HG03135 (cell line): ENCODE data around the gene BTBD3.

Experiments
- ATAC-seq: cut with Tn5 transposase; IDR thresholded peaks from one replicate; pipeline ENCODE4 v1.9.1; 2021; ENCODE audit warnings: mild to moderate bottlenecking, moderate library complexity; ENCODE audit not compliant: unreplicated experiment

Gene BTBD3

DNA sequence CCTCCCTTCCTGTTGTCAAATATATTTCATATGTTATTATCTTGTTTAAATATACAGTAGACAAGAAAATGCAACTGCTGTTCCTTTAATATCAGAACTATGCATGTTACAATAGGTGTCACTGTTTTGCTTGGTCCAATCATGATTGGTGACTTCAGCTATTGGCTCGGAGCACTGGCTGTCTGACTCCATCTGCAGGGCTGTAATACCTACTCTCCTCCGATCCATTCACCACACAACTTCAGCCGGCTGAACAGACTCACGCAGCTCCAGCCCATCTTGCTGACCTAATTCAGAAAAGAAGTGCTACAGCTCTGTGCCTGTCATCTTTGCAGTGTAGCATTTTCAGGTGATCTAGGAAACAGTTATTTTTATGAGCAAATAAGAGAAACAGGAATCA lies at the start of gene BTBD3:
Gene BTBD3, plus strand, starts transcription at position 231 of the 400 bp plus-strand sequence. CDS start 383 bp downstream, outside the sequence.
- peak; percentile 95 for ATAC-seq

DNA sequence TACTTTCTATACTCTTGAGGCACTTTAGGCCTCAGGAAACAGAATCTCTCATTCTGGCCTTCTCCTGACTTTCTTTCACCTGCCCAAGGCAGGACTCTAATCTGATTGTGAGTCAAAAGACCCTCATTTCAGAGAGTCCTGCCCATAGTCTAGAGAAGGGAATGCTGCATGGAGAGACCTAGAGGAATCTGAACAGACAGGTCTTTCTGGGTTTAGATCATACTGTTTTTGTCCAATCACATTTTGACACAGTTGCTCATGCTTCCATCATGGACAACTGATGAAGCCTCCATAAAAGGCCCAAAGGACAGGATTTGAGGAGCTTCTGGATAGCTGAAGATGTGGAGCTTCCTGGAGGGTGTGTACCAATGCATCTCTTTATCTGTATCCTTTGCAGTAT lies 48.1 kb upstream of the BTBD3 start:
- ATAC-seq: no peak

DNA sequence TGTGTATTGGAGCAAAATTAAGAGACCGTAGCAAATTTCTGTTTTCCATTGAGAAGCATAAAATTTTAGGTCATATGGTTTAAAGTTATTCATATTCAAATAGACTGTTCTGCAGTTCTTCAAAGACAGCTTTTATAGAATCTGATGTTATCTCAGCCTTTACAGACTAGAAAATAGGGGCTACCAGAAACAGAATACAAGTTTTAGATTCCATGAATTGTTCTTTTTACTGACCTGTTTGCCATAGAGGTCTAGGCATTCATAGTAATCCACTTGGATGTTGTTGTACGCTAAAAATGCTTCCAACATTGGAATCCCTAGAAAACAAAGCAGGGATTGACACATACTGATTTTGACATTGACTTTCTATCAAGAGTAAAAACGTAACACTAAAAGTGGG lies 47.3 kb upstream of the BTBD3 start:
- no peak for ATAC-seq

DNA sequence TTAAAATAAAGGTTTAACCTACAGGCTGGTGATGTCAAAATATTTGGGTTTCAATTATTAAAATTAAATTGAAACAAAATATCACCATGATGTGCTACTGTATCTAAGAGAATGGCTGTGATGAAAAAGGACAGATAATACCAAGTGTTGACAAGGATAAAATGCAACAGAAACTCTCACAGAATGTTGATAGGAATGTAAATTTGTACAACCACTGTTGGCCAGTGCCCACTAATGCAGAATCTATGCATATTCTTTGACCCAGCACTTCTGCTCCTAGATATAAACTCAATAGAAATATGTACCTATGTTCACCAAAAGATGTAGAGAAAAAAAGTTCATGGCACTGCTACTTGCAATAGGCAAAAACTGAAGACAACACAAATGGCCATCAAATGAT lies 41.1 kb upstream of the BTBD3 start:
- ATAC-seq: no peak

DNA sequence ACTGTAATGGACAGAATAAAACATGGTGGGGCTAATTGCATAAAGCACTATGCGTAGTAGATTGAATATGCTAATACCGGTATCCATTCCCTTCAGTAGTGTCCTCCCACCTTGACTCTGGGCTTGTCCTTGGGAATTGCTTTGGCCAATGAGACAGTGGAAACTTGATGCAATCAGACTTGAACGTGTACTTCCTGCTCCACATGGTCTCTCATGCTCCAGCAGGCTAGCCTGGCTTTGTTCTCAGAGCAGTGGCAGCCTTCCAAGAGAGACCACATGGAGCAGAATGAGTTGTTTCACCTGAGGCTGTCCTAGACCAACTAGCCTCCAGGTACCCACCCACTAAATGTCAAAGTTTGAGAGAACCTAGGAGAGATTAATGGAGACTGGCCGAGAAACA lies 37.0 kb upstream of the BTBD3 start:
- ATAC-seq: no peak

DNA sequence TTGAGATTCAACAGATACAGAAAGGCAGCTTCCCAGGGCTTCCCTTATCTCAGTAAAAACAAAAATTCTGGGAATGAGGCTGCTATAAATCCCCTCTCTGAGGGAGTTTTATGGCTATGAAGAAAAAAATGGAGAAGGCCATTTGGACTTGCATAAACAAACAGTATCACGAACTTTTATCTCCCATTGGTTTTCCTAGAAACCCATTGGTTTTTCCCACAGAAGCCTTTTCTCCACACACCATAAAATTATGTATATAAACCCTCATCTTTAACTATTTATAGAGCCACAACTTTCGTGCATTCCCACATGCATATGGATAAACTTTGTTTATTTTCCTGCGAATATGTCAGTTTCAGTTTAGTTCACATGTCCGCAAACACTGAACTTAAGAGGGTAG lies 36.2 kb upstream of the BTBD3 start:
- no peak for ATAC-seq

DNA sequence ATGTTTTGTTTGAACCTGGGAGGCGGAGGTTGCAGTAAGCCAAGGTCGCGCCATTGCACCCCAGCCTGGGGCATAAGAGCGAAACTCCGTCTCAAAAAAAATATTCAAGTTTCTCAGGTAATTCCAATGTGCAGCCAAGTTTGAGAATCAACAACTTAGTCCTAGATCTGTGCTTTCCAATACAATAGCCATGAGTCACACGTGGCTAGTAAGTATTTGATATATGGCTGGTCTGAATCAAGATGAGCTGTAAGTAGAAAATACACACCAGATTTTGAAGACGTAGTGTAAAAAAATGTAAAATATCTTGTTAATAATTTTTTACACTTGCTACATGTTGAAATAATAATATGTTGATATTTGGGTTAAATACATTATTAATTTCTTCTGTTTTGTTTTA lies 35.0 kb upstream of the BTBD3 start:
- no peak for ATAC-seq

DNA sequence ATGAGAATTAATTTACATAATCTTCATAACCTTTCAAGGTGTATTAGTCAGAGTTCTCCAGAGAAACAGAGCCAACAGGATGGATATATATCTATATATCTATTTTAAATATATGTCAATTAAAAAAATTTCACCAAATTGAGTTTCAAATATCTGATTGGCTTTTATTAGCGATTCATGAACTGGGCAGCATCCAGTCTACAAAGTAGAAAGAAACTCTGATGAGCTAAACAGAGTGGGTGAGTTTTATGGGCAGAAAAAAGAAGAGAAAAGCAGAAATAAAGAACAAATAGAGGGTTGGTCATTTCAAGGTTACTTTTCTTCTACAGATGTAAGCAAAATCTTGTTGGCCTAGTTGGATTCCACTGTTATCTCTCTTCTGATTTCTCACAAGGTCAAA lies 29.0 kb upstream of the BTBD3 start:
- ATAC-seq: no peak

DNA sequence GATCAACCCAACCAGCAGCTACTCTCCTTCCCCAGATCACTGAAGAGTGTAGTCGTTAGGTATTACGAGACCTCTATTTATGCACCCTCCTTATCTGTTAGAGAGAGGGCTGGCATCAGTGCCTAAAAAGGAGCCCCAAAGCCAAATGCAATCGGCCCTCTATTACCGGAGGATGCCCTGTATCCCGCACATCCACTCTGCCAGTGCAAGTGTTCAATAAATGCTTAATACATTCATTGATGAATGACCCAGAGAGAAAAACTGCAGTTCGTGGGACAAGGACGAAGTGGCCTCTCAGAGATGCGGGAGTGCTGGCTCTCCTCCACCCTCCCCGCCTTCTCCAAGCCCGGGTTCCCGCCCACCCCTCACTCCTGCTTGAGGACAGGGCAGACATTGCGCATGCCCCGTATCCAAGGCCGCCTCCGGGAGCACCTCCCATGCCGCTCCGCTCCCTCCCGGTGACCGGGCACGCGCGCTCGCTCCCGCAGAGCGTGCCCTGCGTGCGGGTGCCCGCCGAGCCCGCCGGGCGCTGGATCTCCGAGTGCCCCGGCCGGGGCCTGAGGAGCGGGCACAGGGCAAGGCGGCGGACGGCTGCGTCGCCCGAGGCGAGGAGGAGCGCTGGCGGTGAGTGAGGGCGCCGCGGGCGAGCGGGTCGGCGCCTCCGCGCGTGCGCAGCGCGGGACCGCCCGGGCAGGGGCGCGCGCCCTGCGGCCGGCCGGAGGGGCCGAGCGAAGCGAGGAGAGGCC lies 27.2 kb upstream of the BTBD3 start:
- peak; percentile 58 for ATAC-seq

DNA sequence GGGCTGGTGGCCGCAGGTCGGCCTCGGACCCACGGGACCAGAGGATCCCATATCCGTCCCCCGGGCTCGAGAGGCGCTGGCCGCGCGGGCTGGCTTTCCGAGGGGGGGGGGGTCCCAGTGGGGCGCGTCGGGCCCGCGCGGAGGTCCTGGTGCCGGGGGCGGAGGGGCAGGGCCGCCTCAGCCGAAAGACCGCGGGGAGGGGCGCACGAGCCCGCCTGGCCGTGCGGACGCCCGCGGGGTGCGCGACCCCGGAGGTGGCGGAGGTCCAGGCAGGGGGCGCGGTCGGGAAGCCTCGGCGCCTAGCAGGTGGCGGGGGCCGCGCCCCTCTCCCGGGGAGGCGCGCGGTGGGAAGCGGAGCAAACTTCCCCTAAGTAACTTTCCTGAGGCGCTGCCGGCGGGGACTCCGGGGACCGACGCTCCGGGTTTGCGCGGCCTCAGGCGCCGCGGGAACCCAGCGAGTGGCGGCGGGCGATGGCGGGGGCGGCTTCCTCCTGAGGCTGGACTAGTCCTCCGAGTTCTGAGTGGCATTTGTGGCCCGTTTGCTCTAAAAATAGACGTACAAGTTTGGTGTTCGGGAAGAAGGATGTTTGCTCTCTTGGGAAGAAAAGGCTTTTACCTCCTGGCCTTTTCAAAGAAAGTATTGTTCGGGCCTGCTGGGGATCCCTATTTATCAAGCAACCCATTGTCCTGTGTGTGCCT lies 26.5 kb upstream of the BTBD3 start:
- peak; percentile 31 for ATAC-seq

DNA sequence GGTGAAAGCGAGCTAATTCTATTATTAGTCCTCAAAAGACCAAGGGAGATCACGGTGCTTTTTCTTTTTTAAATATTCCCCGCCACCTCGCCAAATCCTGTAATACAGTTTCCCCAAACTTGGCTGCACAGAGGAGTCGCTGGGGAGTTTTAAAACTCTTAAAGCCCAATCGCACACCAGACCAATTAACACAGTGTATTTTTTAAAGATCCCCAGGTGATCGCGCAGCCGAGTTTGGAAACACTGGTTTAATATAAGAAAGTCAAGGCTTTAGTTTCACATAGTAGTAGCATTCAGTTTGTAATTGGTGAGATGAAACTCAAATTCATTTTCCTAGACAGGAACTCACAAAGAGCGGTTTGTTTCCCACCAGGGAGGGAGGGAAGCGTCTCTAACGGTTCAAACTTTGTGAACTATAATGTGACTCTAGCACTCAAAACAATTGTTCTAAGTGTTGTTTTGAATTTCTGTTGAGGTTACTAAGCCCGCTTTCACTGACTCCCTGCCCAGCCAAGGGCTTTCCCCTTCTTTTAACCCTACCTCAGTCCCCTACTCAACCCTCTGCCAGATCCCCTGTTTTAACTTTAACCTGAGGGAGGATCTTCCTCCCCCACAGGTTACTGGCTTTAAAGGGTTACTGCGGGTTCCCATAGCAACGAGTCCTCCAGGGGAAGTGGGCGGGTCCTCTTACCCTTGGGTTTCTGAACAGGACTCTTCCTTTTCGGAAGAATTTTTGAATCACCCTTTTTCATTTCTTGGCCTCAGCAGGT lies 25.7 kb upstream of the BTBD3 start:
- ATAC-seq: peak; percentile 69

DNA sequence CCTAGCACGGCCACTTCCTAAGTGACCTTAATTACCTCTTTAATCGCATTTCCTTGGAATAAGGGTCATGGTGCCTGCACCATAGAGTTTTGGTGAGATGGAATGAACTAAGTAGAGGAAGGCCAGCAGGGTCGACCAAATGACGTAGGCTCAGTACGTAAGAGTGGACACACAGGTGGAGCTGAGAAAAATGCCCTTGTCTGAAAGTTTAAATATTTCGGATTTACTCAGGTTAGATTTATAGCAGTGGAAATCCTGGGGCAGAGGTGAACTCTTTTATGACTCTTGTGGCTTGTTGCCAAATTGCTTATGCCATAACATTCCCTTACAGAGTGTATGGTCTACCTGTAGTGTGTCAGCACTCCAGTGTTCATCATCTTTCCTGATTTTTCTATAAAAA lies 23.6 kb upstream of the BTBD3 start:
- no peak for ATAC-seq

DNA sequence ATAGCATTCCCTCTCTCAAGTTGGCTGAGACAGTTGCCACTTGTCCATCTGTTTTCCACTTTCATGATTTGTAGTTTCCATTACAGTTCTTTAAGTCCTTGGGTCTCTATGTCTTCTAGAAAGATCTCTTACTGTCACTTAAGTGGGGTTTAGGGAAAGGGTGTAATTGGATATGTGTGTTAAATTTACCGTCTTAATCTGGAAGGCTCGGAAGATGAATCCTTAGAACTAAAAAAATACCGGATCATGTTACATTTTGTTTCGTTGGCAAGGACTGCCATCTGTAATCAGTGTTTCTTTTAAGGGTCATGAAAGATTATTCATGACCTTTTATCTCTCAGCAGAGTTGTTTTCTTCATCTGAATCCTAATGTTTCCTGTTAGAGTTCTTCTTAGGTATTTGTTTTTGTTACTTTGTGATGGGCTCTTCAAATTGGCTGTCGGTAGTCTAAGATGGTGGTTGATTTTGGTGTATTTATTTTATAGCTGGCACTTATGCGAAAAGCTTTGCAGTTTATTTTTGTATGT lies 21.8 kb upstream of the BTBD3 start:
- ATAC-seq: no peak

DNA sequence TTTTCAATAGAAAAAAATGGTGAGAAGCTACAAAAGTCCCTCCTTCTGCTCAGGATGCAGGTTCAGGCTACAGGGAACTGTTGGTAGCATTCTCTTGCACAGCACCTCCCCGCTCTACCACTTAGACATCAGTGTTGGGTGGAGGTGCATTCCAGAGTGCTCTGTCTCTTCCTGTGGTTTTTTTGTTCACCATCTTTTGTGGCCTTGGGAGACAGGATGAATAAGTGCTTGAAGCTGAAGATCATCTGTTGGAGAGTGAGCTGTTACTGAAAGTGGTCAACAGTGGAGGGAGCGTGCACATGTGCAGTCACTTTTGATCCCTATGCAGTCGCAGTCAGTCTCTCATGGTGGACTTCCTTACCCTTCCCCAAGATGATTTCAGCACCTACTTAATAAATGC lies 16.6 kb upstream of the BTBD3 start:
- no peak for ATAC-seq

DNA sequence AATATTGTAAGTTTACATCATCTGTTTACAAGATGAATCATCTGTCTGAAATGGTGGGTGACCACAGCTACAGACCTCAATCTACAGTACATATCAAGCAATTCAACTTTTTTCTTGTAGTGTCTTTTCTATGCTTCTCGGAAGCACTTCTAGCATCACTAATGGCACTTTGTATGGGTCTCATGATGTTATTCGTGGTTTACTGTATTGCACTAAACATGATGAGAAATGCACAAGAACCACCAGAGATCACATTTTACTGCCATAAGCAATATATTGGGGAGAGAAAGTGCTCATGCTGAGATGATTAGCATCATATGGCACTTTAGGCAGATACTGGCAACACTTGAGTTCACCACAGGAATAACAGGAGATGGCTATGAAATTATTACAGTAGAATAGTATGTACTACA lies 15.4 kb upstream of the BTBD3 start:
- no peak for ATAC-seq

DNA sequence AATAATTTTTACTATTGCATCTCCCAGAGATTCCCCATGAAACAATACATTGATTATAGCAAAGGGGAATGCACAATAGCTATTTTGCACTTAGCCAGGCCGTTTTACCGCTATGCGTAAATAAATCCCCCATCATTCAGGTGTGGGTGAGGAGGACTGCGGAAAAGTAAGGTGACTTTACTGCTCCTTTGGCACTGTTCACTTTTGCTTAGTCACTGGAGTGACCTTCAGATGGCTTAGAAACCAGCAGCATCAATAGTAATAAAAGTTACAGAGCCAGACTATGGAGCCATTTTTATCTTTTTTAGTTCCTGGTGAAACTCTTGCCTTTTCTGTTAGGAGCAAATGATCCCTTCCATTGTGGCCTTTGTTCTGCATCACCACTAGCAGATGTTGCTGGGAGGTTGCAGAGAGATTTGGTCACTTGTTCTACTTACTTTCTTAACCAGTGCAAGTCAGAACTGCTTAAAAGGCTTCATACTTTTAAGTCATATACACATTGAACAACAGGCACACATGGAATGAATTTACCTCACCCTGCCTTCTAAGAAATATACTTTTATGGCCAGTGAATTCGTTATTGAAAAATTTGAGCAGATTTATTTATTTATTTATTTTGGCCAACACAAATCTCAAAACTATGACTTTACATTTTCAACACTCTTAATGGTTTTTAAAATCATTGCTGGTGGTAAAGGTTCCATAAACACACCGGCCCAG lies 12.1 kb upstream of the BTBD3 start:
- no peak for ATAC-seq

DNA sequence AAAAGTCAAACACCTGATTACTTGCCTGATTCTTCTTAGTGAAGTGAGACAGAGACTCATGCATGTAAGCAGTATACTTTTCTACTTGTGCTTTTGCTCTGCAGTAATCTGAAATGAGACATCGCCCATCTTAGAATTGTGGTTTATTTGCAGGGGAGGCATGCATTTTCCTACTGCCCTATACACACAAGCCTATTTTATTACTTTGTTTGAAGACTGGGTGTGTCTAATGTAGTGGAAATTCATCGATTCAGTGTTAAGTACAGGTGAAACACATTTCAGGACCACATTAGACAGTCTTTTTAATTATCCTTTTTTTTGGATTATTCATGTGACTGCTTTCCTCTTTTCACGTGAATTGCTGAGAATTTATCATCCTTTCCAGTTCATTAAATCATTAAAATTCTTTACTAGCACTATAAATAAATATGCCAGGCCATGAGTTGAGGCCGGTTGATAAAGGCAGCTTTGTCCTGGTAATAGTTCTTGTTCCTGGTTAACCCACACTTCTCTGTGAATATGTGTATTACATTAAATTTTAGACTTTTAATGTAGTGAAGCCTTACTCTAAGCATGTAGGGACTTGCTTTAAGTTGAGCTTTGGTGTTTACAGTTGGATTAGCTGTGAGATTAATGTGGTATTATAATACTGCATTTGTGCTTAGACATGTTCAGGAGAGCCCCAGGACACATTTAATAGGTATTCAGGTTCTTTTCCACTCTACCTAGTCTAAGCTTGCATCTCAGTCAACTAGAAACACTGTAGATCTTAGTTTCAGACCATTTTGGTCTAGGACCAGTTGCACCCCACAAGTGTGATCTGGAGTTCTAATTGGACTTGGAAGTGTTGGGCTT lies 10.8 kb upstream of the BTBD3 start:
- no peak for ATAC-seq

DNA sequence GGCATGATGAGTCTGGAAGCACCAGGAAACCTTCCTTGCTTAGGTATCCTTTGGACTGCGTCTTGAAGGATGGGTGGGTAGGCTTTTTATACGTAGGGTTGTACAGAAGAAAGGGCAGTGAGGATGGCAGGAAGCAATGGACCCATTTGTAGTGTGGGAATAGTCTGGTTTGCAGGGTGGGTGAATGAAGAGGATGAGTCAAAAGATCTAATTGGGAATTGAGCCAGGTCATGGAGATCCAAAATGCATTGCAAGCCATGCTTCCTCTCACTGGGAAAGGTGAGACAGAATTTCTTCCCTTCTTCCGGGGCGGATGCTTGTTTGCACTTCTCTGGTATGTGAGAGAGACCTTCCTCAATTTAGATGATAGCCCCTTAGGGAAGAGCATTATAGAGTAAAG lies 10.1 kb upstream of the BTBD3 start:
- no peak for ATAC-seq

DNA sequence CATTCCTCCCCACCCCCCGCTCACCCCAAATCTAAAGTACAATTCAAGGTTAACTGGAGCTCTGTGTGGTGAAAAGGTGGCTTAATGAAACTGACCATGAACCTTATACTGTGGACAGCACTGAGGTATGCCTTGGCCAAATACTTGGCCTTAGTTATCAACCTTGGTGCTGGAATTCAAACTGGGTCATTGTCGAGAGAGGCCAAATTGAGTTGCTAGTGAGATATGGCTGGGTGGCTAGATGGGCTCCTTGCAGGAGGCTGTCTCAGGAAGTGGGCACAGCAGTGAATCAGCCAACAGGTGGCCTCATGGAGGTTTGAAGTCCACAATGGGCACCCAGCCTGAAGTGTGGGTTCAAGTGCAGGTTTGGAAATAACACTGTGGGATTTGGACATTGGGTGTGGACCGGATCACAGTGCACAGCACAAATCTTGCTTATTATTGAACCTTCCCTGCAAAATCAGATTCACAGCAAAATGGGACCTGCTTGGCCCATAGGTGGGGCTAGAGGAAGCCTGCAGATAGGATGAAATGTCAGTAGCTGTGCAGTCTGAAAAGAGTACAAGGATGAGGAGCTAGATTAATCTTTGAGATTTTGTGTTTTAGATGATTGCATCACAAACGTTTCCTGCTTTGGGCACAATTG lies 5.6 kb upstream of the BTBD3 start:
- no peak for ATAC-seq
